Endodermal cell (in vitro differentiated cells): Measurements from ENCODE around the gene OBP2A. TPM values are rescaled to one million over a fixed set of nuclear protein-coding genes. Genes with fewer than 3 reads are reported as not detected.
"Not testable (repeated sequence)": the region's sequence is repeated elsewhere in the genome, so short reads cannot be mapped to it uniquely, and the experiment has no call there.

Experiments used
- DNase-seq: peaks from one replicate; pipeline ENCODE4 v3.0.0-alpha.2; 2017
- H3K27ac ChIP-seq: 2 replicates; pipeline ENCODE4 v1.5.1; 2013; ENCODE audit warnings: mild to moderate bottlenecking, low read depth, low read length, moderate library complexity
- H3K27me3 ChIP-seq: 2 replicates; pipeline ENCODE4 v1.6.1; 2013; ENCODE audit warnings: mild to moderate bottlenecking, low read length, moderate library complexity; ENCODE audit not compliant: insufficient read depth, control insufficient read depth, poor library complexity, severe bottlenecking
- H3K36me3 ChIP-seq: 2 replicates; pipeline ENCODE4 v1.7.0; 2013; ENCODE audit warnings: mild to moderate bottlenecking, low read length, moderate library complexity; ENCODE audit not compliant: control insufficient read depth, insufficient read depth
- H3K4me1 ChIP-seq: one replicate; pipeline ENCODE4 v1.7.0; 2013; ENCODE audit warnings: low read length; ENCODE audit not compliant: control insufficient read depth, insufficient read depth
- H3K4me3 ChIP-seq: 2 replicates; pipeline ENCODE4 v1.5.1; 2013; ENCODE audit warnings: mild to moderate bottlenecking, low read length, moderate library complexity
- H3K9ac ChIP-seq: 2 replicates; pipeline ENCODE4 v1.6.1; 2013; ENCODE audit warnings: mild to moderate bottlenecking, low read length, moderate library complexity; ENCODE audit not compliant: poor library complexity, severe bottlenecking; ENCODE audit errors: extremely low read depth
- H3K9me3 ChIP-seq: 2 replicates; pipeline ENCODE4 v1.6.1; 2013; ENCODE audit warnings: mild to moderate bottlenecking, low read length, moderate library complexity; ENCODE audit not compliant: control insufficient read depth
- H3K27ac Mint-ChIP-seq: 2 replicates; pipeline ENCODE4 v1.8.0; 2020; ENCODE audit warnings: mixed read lengths
- H3K27me3 Mint-ChIP-seq: 2 replicates; pipeline ENCODE4 v1.8.0; 2021; ENCODE audit warnings: mild to moderate bottlenecking, mixed read lengths; ENCODE audit not compliant: insufficient read depth
- H3K36me3 Mint-ChIP-seq: 2 replicates; pipeline ENCODE4 v1.8.0; 2020; ENCODE audit warnings: low read depth, mixed read lengths
- H3K4me1 Mint-ChIP-seq: 2 replicates; pipeline ENCODE4 v1.8.0; 2020; ENCODE audit warnings: mixed read lengths
- H3K4me3 Mint-ChIP-seq: 2 replicates; pipeline ENCODE4 v1.8.0; 2020; ENCODE audit warnings: mild to moderate bottlenecking, moderate library complexity, mixed read lengths
- H3K9me3 Mint-ChIP-seq: 2 replicates; pipeline ENCODE4 v1.8.0; 2020; ENCODE audit warnings: mild to moderate bottlenecking, mixed read lengths
- WGBS, 2 experiments: methylation state at CpG; one replicate each; pipeline versions ENCODE4 v1.1.5 to v1.1.7; 2013; ENCODE audit warnings: missing lambda C conversion rate in 2 of 2, mixed read lengths in 1 of 2; ENCODE audit not compliant: insufficient coverage in 1 of 2, insufficient read length in 1 of 2; 5-methylcytosine and 5-hydroxymethylcytosine counted together
- total RNA-seq, 2 donors: library from RNA; stranded (reverse); fragmentation: NEBNext Ultra II Directional in 1 of 2; extraction: Animal tissue kit (Norgen Biotek cat#: 25700) in 1 of 2; gene quantifications; 2 replicates in 1 of 2; 3 replicates in 1 of 2; pipeline ENCODE4 v1.2.1, GENCODE V29; 2021
- TF ChIP-seq, protein P1 (sequence below): fragments of 200-600 bp; sonication (generic); conservative IDR thresholded peaks from 2 replicates; pipeline ENCODE4 v1.5.0; 2021; ENCODE audit warnings: antibody characterized with exemption, mild to moderate bottlenecking

Gene OBP2A
- total RNA-seq, 2 donors from 2014 or later = not detected

DNA sequence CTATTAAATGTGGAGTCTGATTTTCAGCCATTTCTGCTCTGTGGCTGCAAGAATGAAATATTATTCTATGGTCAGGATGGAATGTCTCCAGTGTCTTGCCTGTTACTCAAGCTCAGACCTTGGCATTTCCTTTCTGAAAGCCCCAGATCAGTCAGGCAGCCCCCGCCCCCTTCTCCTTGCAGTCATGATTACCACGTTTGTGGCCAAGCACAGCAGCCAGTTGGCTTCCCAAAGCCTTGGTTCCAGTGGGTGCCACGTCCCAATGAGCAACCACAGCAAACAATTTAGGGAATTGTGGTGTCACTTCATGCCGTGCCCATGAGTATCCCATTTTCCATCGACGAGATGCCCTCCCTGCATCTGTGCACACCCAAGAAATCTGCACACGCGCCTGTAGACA is 9.7 kb upstream of the OBP2A start:
- Histone ChIP-seq H3K27ac (no peak overlapping the region), H3K27me3 (no peaks in the 10 kb centered on the region), H3K4me1 (no peaks in the 10 kb centered on the region), H3K36me3 (no peaks in the 10 kb centered on the region), H3K9me3 (no peaks in the 10 kb centered on the region), H3K4me3 (no peak overlapping the region), H3K9ac (no peak overlapping the region)
- peaks cover 13% of the 10 kb centered on the region for H3K27me3 Mint-ChIP-seq
- DNase-seq = no peak
- H3K4me3 Mint-ChIP-seq = no peak overlapping the region
- TF ChIP-seq, protein P1, sequence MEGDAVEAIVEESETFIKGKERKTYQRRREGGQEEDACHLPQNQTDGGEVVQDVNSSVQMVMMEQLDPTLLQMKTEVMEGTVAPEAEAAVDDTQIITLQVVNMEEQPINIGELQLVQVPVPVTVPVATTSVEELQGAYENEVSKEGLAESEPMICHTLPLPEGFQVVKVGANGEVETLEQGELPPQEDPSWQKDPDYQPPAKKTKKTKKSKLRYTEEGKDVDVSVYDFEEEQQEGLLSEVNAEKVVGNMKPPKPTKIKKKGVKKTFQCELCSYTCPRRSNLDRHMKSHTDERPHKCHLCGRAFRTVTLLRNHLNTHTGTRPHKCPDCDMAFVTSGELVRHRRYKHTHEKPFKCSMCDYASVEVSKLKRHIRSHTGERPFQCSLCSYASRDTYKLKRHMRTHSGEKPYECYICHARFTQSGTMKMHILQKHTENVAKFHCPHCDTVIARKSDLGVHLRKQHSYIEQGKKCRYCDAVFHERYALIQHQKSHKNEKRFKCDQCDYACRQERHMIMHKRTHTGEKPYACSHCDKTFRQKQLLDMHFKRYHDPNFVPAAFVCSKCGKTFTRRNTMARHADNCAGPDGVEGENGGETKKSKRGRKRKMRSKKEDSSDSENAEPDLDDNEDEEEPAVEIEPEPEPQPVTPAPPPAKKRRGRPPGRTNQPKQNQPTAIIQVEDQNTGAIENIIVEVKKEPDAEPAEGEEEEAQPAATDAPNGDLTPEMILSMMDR = no peak
- H3K4me1 Mint-ChIP-seq = no peaks in the 10 kb centered on the region
- 85 to 98% methylated on average over 6 to 8 of the region's 8 CpGs for WGBS, 2 experiments
- H3K36me3 Mint-ChIP-seq = no peaks in the 10 kb centered on the region
- no peaks in the 10 kb centered on the region for H3K9me3 Mint-ChIP-seq
- H3K27ac Mint-ChIP-seq = no peak overlapping the region

DNA sequence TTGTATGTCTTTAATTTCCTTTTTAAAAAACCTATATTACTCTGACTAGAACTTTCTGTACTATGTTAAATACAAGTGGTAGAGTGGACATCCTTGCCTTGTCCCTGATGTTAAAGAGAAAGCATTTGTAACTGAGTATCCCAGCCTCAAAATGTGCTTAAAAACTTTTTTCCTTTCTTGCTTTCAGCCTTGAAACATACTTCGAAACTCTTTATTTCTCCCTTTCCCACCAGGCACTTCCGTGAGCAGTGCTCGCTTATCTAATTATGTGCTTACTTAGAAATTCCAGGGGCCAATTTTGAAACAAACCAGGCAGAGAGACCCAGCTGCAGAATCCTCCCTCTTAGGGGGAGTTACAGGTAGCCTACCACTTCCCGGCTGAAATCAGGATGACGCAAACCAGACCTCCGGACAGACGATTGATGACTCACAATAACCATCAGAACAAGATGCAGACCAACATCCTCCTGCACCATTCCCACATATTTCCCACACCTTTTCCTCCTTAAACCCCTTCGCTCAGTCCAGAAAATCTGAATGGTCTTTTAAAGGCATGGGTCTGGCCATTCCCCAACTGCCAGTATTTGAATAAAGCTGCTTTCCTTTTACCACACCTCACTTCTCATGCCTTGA is 2.5 kb upstream of the OBP2A start:
- not testable (repeated sequence) for H3K27me3 Mint-ChIP-seq, DNase-seq, H3K4me3 Mint-ChIP-seq, H3K27ac Mint-ChIP-seq, H3K27me3 ChIP-seq, H3K4me1 ChIP-seq, H3K36me3 Mint-ChIP-seq, H3K9ac ChIP-seq, H3K9me3 ChIP-seq, H3K9me3 Mint-ChIP-seq, H3K36me3 ChIP-seq, H3K4me1 Mint-ChIP-seq, H3K4me3 ChIP-seq, H3K27ac ChIP-seq
- 90 to 100% methylated on average over 1 to 8 of the region's 8 CpGs for WGBS, 2 experiments

DNA sequence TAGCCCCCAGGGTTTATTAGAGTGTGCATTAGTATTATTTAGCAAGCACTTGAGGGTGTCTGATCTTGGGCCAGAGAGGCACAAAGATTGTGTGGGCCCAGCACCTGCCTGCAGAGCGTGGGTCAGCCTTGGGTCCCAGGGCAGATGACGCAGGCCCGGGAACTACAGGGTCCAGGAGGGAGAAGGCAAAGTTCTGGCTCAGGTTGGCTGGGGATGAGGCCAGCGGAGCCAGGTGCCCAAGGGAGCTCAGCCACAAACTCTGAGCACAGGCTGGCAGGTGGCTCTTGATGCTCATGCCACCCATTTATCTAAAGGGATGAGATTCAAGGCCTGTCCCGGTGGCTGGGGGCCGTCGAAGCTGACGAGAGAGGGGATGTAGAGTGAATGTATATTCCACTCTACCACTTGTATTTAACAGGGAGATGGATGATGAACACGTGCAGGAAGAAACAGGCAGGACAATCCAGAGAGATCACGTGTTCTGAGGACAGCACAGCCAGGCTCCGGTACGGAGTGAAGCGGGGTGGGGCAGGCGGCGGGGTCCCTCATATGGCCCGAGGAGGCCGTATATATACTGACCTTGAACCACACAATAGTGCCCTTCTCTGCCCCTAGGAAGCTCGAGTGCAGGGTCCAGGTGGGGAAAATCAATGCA is 818 bp upstream of the OBP2A start:
- H3K27me3 ChIP-seq = no peaks in the 10 kb centered on the region
- H3K27ac ChIP-seq = no peak overlapping the region
- no peaks in the 10 kb centered on the region for H3K4me1 ChIP-seq
- H3K4me3 Mint-ChIP-seq = no peak overlapping the region
- H3K36me3 ChIP-seq = no peaks in the 10 kb centered on the region
- H3K27me3 Mint-ChIP-seq = no peaks in the 10 kb centered on the region
- H3K36me3 Mint-ChIP-seq = no peaks in the 10 kb centered on the region
- no peak for DNase-seq
- H3K9me3 Mint-ChIP-seq = no peaks in the 10 kb centered on the region
- TF ChIP-seq, protein P1 = no peak
- H3K27ac Mint-ChIP-seq = no peak overlapping the region
- no peak overlapping the region for H3K9ac ChIP-seq
- H3K4me1 Mint-ChIP-seq = no peaks in the 10 kb centered on the region
- WGBS, 2 experiments = 82 to 92% methylated on average over 11 to 18 of the region's 18 CpGs
- no peak overlapping the region for H3K4me3 ChIP-seq
- H3K9me3 ChIP-seq = no peaks in the 10 kb centered on the region

DNA sequence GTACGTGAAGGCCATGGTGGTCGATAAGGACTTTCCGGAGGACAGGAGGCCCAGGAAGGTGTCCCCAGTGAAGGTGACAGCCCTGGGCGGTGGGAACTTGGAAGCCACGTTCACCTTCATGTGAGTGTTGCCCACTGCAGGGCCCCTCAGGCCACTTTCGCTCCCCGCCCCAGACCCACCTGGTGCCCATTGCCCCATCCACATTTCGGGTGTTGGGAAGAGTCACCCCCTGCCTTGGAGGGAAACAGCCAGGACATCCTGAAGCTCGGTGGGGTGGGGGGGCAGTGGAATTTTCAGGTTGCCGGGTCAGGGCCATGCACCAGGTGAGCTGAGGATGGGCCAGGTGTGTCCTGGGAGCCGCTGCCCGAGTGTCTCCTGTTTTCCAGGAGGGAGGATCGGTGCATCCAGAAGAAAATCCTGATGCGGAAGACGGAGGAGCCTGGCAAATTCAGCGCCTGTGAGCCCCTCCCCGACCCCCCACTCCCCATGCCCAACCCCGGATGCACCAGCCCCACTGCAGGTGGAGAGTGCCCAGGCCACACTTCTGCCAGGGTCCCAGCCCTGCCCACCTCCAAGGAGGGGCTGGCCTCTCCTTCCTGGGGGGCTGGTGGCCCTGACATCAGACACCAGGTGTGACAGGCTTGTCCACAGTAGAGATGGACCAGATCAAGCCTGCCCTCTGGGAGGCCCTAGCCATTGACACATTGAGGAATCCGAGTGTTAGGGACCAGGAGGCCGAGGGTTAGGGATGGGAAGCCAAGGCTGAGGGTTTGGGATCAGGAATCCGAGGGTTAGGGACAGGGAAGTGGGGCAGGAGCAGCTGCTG is 1.1 kb downstream of the OBP2A start:
- not testable (repeated sequence) for H3K4me1 ChIP-seq, DNase-seq, H3K4me1 Mint-ChIP-seq, H3K36me3 Mint-ChIP-seq, H3K27ac Mint-ChIP-seq, H3K27me3 Mint-ChIP-seq, H3K4me3 ChIP-seq, H3K27me3 ChIP-seq, H3K27ac ChIP-seq, H3K9me3 ChIP-seq, H3K36me3 ChIP-seq, H3K9me3 Mint-ChIP-seq, H3K4me3 Mint-ChIP-seq, H3K9ac ChIP-seq
- WGBS, 2 experiments = 93 to 95% methylated on average over 8 to 20 of the region's 21 CpGs
